Cardiac fibroblast (primary cell): ENCODE results near the gene MRPS10.

Source experiments
- DNase-seq, 2 donors: peaks; one replicate each; pipeline versions ENCODE4 v3.0.0 to v3.0.0-alpha.2; 2010; ENCODE audit warnings: low read depth in 2 of 2
- H3K4me3 ChIP-seq, 2 donors: replicated peaks in 1 of 2; 1 replicate in 1 of 2; 2 replicates in 1 of 2; pipeline ENCODE4 v1.5.1; 2011; ENCODE audit warnings: low read depth in 2 of 2, low read length in 2 of 2, mild to moderate bottlenecking in 2 of 2, moderate library complexity in 1 of 2
- CTCF ChIP-seq: IDR thresholded peaks from one replicate; pipeline ENCODE4 v1.5.1; 2011; ENCODE audit warnings: low read depth, mild to moderate bottlenecking, low read length, inconsistent platforms

MRPS10 gene

GRCh38 chr6:42217519-42218367 lies at the start of gene MRPS10:
Gene MRPS10 (minus strand): TSS chr6:42217861. CDS start chr6:42217849, 12 bp downstream.
- H3K4me3 ChIP-seq: peak within 1 kb of the TSS; percentile 75 to 78
- no peak for TF ChIP-seq CTCF
- peak; percentile 96 to 97 for DNase-seq

- DNase-seq: no peak
- TF ChIP-seq CTCF: no peak
- no peak overlapping the region for H3K4me3 ChIP-seq
Observed at GRCh38 chr6:42266538-42266937, 48.9 kb upstream of the MRPS10 start.

- H3K4me3 ChIP-seq: no peak overlapping the region
- no peak for TF ChIP-seq CTCF
- no peak for DNase-seq
Observed at GRCh38 chr6:42264852-42265390, 47.3 kb upstream of the MRPS10 start.

GRCh38 chr6:42264162-42264851 lies 46.6 kb upstream of the MRPS10 start:
- DNase-seq: no peak
- TF ChIP-seq CTCF: no peak
- H3K4me3 ChIP-seq: no peak overlapping the region

GRCh38 chr6:42263165-42263728 lies 45.6 kb upstream of the MRPS10 start:
- no peak for DNase-seq
- no peak for TF ChIP-seq CTCF

GRCh38 chr6:42260972-42261371 lies 43.3 kb upstream of the MRPS10 start:
- no peak overlapping the region for H3K4me3 ChIP-seq
- peak; percentile 59 for TF ChIP-seq CTCF
- peak in 1 of 2 donors; percentile 25 for DNase-seq

More at GRCh38 chr6:42263165-42263728, 45.6 kb upstream of the MRPS10 start:
- H3K4me3 ChIP-seq: no peak overlapping the region
